K562 (cell line): ENCODE results near the gene KNCN. TPM values are rescaled to one million over a fixed set of nuclear protein-coding genes. Genes with fewer than 3 reads are reported as not detected.

Experiments used
- CBFB ChIP-seq: sonication (generic); formaldehyde crosslinking; IDR thresholded peaks from 2 replicates; pipeline ENCODE4 v1.4.0; 2020; ENCODE audit warnings: mild to moderate bottlenecking, missing genetic modification reagents
- CHD1 ChIP-seq: fragments of 200-600 bp; sonication (generic); IDR thresholded peaks from one replicate; pipeline ENCODE4 v1.6.1; 2012; ENCODE audit warnings: mild to moderate bottlenecking, moderate library complexity, low read length, inconsistent platforms
- DPF2 ChIP-seq: fragments of 450-650 bp; IDR thresholded peaks from 2 replicates; pipeline ENCODE4 v1.6.1; 2016
- ELF2 ChIP-seq: fragments of 250-450 bp; sonication (Bioruptor Pico); IDR thresholded peaks from 2 replicates; pipeline ENCODE4 v1.5.0; 2021; ENCODE audit warnings: mild to moderate bottlenecking
- FOXK1 ChIP-seq: sonication (generic); formaldehyde crosslinking; IDR thresholded peaks from 2 replicates; pipeline ENCODE4 v1.8.0; 2022; ENCODE audit warnings: missing genetic modification reagents, mild to moderate bottlenecking, borderline replicate concordance
- GATAD2A ChIP-seq: fragments of 450-650 bp; IDR thresholded peaks from 2 replicates; pipeline ENCODE4 v1.6.1; 2017
- JUN ChIP-seq, 2 experiments: sonication (generic) in 1 of 2; formaldehyde crosslinking in 1 of 2; IDR thresholded peaks; 2 replicates each; pipeline versions ENCODE4 v1.6.1 to v1.8.0; 2012 to 2022; ENCODE audit warnings: borderline replicate concordance in 2 of 2, mild to moderate bottlenecking in 2 of 2, improper control_type of control experiment in 1 of 2, low read depth in 1 of 2, low read length in 1 of 2, missing genetic modification reagents in 1 of 2
- MEIS2 ChIP-seq: fragments of 450-650 bp; IDR thresholded peaks from 2 replicates; pipeline ENCODE4 v1.6.1; 2014; ENCODE audit warnings: mild to moderate bottlenecking; ENCODE audit not compliant: partially characterized antibody
- PKNOX1 ChIP-seq: fragments of 450-650 bp; IDR thresholded peaks from 2 replicates; pipeline ENCODE4 v1.6.1; 2016
- SMAD4 ChIP-seq: fragments of 250-450 bp; sonication (Bioruptor Pico); conservative IDR thresholded peaks from 2 replicates; pipeline ENCODE4 v1.8.0; 2021; ENCODE audit warnings: inconsistent platforms, mild to moderate bottlenecking, moderate library complexity
- SMARCE1 ChIP-seq: fragments of 450-650 bp; IDR thresholded peaks from 2 replicates; pipeline ENCODE4 v1.7.1; 2016; ENCODE audit warnings: mild to moderate bottlenecking
- TAL1 ChIP-seq: fragments of 450-650 bp; IDR thresholded peaks from 2 replicates; pipeline ENCODE4 v1.6.1; 2016; ENCODE audit warnings: mild to moderate bottlenecking
- ZBTB9 ChIP-seq: fragments of 450-650 bp; formaldehyde crosslinking; IDR thresholded peaks from 2 replicates; pipeline ENCODE4 v1.4.0; 2020; ENCODE audit warnings: mild to moderate bottlenecking, moderate library complexity
- ZNF384 ChIP-seq: IDR thresholded peaks from 2 replicates; pipeline ENCODE4 v1.6.1; 2012; ENCODE audit warnings: low read depth, low read length, improper control_type of control experiment
- ZNF57 ChIP-seq: fragments of 450-650 bp; formaldehyde crosslinking; IDR thresholded peaks from 2 replicates; pipeline ENCODE4 v1.4.0; 2020; ENCODE audit warnings: mild to moderate bottlenecking, moderate library complexity
- polyA plus RNA-seq, 8 experiments: library from polyadenylated mRNA; depleted of rRNA in 4 of 8; stranded (reverse) in 5 of 8; unstranded in 3 of 8; fragments of >200 nt; fragmentation: Nextera tagmentation in 2 of 8; fragmentation: Illumina TruSeq in 1 of 8; extraction: Ambion mirVana in 2 of 8; extraction: Trizol in 1 of 8; gene quantifications; 2 replicates each; pipeline versions ENCODE4 v1.2.1 to v1.2.3, GENCODE V29; 2011 to 2014; ENCODE audit warnings: inconsistent platforms in 1 of 8, missing spikeins in 1 of 8
- total RNA-seq, 7 experiments: library from RNA; depleted of rRNA in 6 of 7; stranded (reverse); fragments of >200 nt in 6 of 7; fragmentation: Illumina TruSeq in 2 of 7; extraction: Trizol in 2 of 7; gene quantifications; 2 replicates each; pipeline versions ENCODE4 v1.2.1 to v1.2.3, GENCODE V29; 2011 to 2021; ENCODE audit warnings: low replicate concordance in 1 of 7
- TF ChIP-seq, protein P1 (sequence below), 2 experiments: fragments of 450-650 bp in 1 of 2; sonication (generic) in 1 of 2; formaldehyde crosslinking in 1 of 2; IDR thresholded peaks in 1 of 2; conservative IDR thresholded peaks in 1 of 2; 2 replicates each; pipeline versions ENCODE4 v1.6.1 to v1.8.1; 2016 to 2023; ENCODE audit warnings: mild to moderate bottlenecking in 2 of 2, moderate library complexity in 2 of 2, inconsistent platforms in 1 of 2, missing genetic modification reagents in 1 of 2

KNCN gene
- total and polyA plus RNA-seq, 9 of the 15 experiments (the other 6 are each of a cell fraction or from before 2014, with no cell fraction given): not detected

DNA sequence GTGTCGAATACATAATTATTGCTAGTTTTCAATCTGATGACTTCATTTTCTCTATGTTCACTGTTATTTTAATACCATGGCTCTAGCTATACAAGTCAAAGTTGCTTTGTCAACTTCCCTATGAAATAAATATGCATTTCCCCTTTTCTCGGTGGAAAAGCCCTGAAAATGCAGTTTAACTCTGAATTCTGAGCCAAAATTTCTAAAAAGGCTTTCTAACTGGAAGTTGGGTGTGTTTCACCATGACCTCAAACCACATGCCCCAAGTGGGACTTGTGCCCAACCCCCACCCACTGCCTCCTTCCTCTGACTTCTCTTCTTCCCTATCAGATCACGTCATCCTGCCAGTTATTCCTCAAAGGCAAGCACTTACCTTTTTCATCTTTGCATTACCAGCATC lies 43.7 kb upstream of the KNCN start (continued):
- TF ChIP-seq PKNOX1 (peak; percentile 42; the same call in 1 of the 2 replicates), FOXK1 (CRISPR knock-in tag) (no peak), SMARCE1 (peak; percentile 27; the same call in 1 of the 2 replicates), ZBTB9 (CRISPR knock-in tag) (no peak), CBFB (CRISPR knock-in tag) (no peak), ZNF57 (CRISPR knock-in tag) (no peak), GATAD2A (no peak), DPF2 (0 out of 2 replicates have a peak, but pooled peaks have one; percentile 15), TAL1 (no peak), CHD1 (no peak), ZNF384 (no peak), JUN (IDR thresholded peaks at IDR 0.05; ENCODE audit: borderline replicate concordance, low read depth, low read length) (0 out of 2 replicates have a peak, but pooled peaks have one; percentile 9), JUN (CRISPR knock-in tag; IDR thresholded peaks at IDR 0.05; ENCODE audit: borderline replicate concordance) (no peak), SMAD4 (CRISPR knock-in tag) (no peak), MEIS2 (no peak), ELF2 (0 out of 2 replicates have a peak, but pooled peaks have one; percentile 20)
- TF ChIP-seq, protein P1, sequence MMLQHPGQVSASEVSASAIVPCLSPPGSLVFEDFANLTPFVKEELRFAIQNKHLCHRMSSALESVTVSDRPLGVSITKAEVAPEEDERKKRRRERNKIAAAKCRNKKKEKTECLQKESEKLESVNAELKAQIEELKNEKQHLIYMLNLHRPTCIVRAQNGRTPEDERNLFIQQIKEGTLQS (IDR thresholded peaks at IDR 0.05): peak; percentile 71
- TF ChIP-seq, protein P1 (CRISPR knock-in tag; conservative IDR thresholded peaks at IDR 0.05): no peak
